Liver (tissue), 10 donors: Measurements from ENCODE around the gene ACBD3. TPM values are rescaled to one million over a fixed set of nuclear protein-coding genes. Genes with fewer than 3 reads are reported as not detected.

ENCODE experiments used
- DNase-seq: peaks from one replicate; pipeline ENCODE4 v3.0.0-alpha.2; 2017; ENCODE audit warnings: low spot score
- H3K27ac ChIP-seq, 2 donors: one replicate each; pipeline ENCODE4 v1.7.0; 2013; ENCODE audit warnings: inconsistent platforms in 2 of 2, low read length in 2 of 2, control low read depth in 1 of 2, low read depth in 1 of 2, mild to moderate bottlenecking in 1 of 2
- H3K27me3 ChIP-seq, 4 donors: one replicate each; pipeline versions ENCODE4 v1.6.1 to v1.7.0; 2013; ENCODE audit warnings: low read length in 3 of 4, inconsistent platforms in 1 of 4, mild to moderate bottlenecking in 1 of 4, moderate library complexity in 1 of 4; ENCODE audit not compliant: control insufficient read depth in 4 of 4, insufficient read depth in 4 of 4
- H3K36me3 ChIP-seq, 4 donors: one replicate each; pipeline versions ENCODE4 v1.6.1 to v1.7.0; 2013; ENCODE audit warnings: low read length in 3 of 4, mild to moderate bottlenecking in 3 of 4, low read depth in 1 of 4, moderate library complexity in 1 of 4; ENCODE audit not compliant: control insufficient read depth in 4 of 4, insufficient read depth in 3 of 4
- H3K4me1 ChIP-seq, 4 donors: one replicate each; pipeline versions ENCODE4 v1.6.1 to v1.7.0; 2013; ENCODE audit warnings: low read length in 3 of 4, mild to moderate bottlenecking in 3 of 4, moderate library complexity in 1 of 4; ENCODE audit not compliant: control insufficient read depth in 4 of 4, insufficient read depth in 4 of 4
- H3K4me3 ChIP-seq, 3 donors: one replicate each; pipeline versions ENCODE4 v1.6.1 to v1.7.0; 2013; ENCODE audit warnings: low read length in 3 of 3, control low read depth in 1 of 3, low read depth in 1 of 3, mild to moderate bottlenecking in 1 of 3
- H3K9ac ChIP-seq, 2 donors: one replicate each; pipeline ENCODE4 v1.7.0; 2013; ENCODE audit warnings: low read length in 2 of 2, mild to moderate bottlenecking in 2 of 2, moderate library complexity in 2 of 2, control low read depth in 1 of 2, low read depth in 1 of 2
- H3K9me3 ChIP-seq, 4 donors: one replicate each; pipeline versions ENCODE4 v1.6.1 to v1.7.0; 2013; ENCODE audit warnings: low read length in 3 of 4; ENCODE audit not compliant: control insufficient read depth in 4 of 4
- EGR1 ChIP-seq, 2 donors: IDR thresholded peaks; 2 replicates each; pipeline ENCODE4 v1.6.1; 2016 to 2018; ENCODE audit warnings: antibody characterized with exemption in 2 of 2, low read depth in 2 of 2
- FOXA1 ChIP-seq: IDR thresholded peaks from 2 replicates; pipeline ENCODE4 v1.6.1; 2016; ENCODE audit warnings: antibody characterized with exemption
- FOXA2 ChIP-seq: IDR thresholded peaks from 2 replicates; pipeline ENCODE4 v1.6.1; 2016; ENCODE audit warnings: antibody characterized with exemption
- HNF4A ChIP-seq, 2 donors: conservative IDR thresholded peaks; 2 replicates each; pipeline ENCODE4 v1.6.1; 2016; ENCODE audit warnings: antibody characterized with exemption in 2 of 2, mild to moderate bottlenecking in 2 of 2
- HNF4G ChIP-seq: IDR thresholded peaks from 2 replicates; pipeline ENCODE4 v1.6.1; 2016; ENCODE audit warnings: antibody characterized with exemption
- JUND ChIP-seq, 2 donors: IDR thresholded peaks; 2 replicates each; pipeline ENCODE4 v1.6.1; 2016; ENCODE audit warnings: antibody characterized with exemption in 2 of 2
- NR2F2 ChIP-seq: IDR thresholded peaks from 2 replicates; pipeline ENCODE4 v1.6.1; 2016; ENCODE audit warnings: antibody characterized with exemption
- RAD21 ChIP-seq, 2 donors: IDR thresholded peaks; 2 replicates each; pipeline ENCODE4 v1.6.1; 2016; ENCODE audit warnings: antibody characterized with exemption in 2 of 2, mild to moderate bottlenecking in 2 of 2
- RXRA ChIP-seq, 2 donors: IDR thresholded peaks; 2 replicates each; pipeline ENCODE4 v1.6.1; 2017 to 2018; ENCODE audit warnings: antibody characterized with exemption in 2 of 2, mild to moderate bottlenecking in 1 of 2
- SP1 ChIP-seq: IDR thresholded peaks from 2 replicates; pipeline ENCODE4 v1.6.1; 2018; ENCODE audit warnings: antibody characterized with exemption, mild to moderate bottlenecking
- TAF1 ChIP-seq: conservative IDR thresholded peaks from 2 replicates; pipeline ENCODE4 v1.6.1; 2016; ENCODE audit warnings: antibody characterized with exemption, mild to moderate bottlenecking
- WGBS: extraction: QIAGEN DNeasy Blood & Tissue Kit; methylation state at CpG from one replicate; pipeline ENCODE4 v1.1.7; 2013; 5-methylcytosine and 5-hydroxymethylcytosine counted together
- polyA plus RNA-seq, 2 donors: library from polyadenylated mRNA; stranded (reverse) in 1 of 2; unstranded in 1 of 2; fragments of 200-250 nt in 1 of 2; fragments of >200 nt in 1 of 2; fragmentation: Nextera tagmentation in 1 of 2; extraction: Ambion mirVana in 1 of 2; gene quantifications; one replicate each; pipeline versions ENCODE4 v1.2.1 to v1.2.3, GENCODE V29; 2013 to 2015
- small RNA-seq: library from RNA; depleted of rRNA; stranded (forward); fragments of <200 nt; gene quantifications from one replicate; pipeline ENCODE3, GENCODE V24; 2014
- total RNA-seq, 2 donors: library from RNA; depleted of rRNA; stranded (reverse); fragments of >200 nt; gene quantifications; one replicate each; pipeline ENCODE4 v1.2.3, GENCODE V29; 2014
- TF ChIP-seq, protein P1 (sequence below): IDR thresholded peaks from 2 replicates; pipeline ENCODE4 v1.6.1; 2016; ENCODE audit warnings: antibody characterized with exemption, mild to moderate bottlenecking
- TF ChIP-seq, protein P2 (sequence below): fragments of 150-350 bp; IDR thresholded peaks from 2 replicates; pipeline ENCODE4 v1.5.1; 2017; ENCODE audit warnings: improper control_type of control experiment, low read depth, low read length; ENCODE audit not compliant: missing input control
- TF ChIP-seq, protein P3 (sequence below): IDR thresholded peaks from 2 replicates; pipeline ENCODE4 v1.6.1; 2016; ENCODE audit warnings: antibody characterized with exemption
- TF ChIP-seq, protein P4 (sequence below): IDR thresholded peaks from 2 replicates; pipeline ENCODE4 v1.6.1; 2016; ENCODE audit warnings: antibody characterized with exemption
- TF ChIP-seq, protein P5 (sequence below): IDR thresholded peaks from 2 replicates; pipeline ENCODE4 v1.6.1; 2016; ENCODE audit warnings: antibody characterized with exemption
- donor health status: healthy.
- donor health status: healthy.
- donor health status: healthy.
- donor health status: healthy.
- donor health status: healthy.

ACBD3 gene
- total and polyA plus RNA-seq, 4 donors, result 9.0 to 26.9 (median 14.1) TPM

DNA sequence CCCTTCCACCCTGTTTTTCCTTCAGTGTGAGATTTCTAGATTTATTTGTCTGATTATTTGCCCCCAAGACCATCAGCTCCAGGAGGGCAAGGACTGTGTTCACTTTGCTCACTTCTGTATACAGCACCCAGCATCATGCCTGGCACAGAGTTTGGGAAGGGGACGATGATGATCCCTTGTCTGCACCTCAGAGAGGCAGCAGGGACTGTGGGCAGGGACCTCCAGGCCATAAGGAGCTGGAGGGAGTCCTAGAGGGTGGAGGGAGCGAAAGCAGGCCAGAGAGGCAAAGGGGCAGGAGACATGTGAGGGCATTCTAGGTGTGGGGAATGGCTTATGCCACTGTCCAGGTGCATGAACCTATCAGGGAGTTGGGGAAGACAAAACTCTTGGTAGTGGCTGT is 91.3 kb downstream of the ACBD3 start:
- peaks cover 0 to 4% (median 1%) of the 10 kb centered on the region in 4 donors for H3K4me1 ChIP-seq
- no peaks in the 10 kb centered on the region for H3K9me3 ChIP-seq
- 90% methylated on average over 2 of the region's 2 CpGs for WGBS
- H3K4me3 ChIP-seq, result no peak overlapping the region
- TF ChIP-seq TAF1 (no peak), FOXA1 (no peak), HNF4G (no peak), EGR1 (IDR thresholded peaks at IDR 0.05; ENCODE audit: low read depth in 2 of 2) (no peak), NR2F2 (no peak), HNF4A (conservative IDR thresholded peaks at IDR 0.05) (no peak), FOXA2 (no peak), RXRA (IDR thresholded peaks at IDR 0.05) (no peak), JUND (IDR thresholded peaks at IDR 0.05) (no peak), RAD21 (IDR thresholded peaks at IDR 0.05) (no peak), SP1 (no peak)
- TF ChIP-seq, protein P1, sequence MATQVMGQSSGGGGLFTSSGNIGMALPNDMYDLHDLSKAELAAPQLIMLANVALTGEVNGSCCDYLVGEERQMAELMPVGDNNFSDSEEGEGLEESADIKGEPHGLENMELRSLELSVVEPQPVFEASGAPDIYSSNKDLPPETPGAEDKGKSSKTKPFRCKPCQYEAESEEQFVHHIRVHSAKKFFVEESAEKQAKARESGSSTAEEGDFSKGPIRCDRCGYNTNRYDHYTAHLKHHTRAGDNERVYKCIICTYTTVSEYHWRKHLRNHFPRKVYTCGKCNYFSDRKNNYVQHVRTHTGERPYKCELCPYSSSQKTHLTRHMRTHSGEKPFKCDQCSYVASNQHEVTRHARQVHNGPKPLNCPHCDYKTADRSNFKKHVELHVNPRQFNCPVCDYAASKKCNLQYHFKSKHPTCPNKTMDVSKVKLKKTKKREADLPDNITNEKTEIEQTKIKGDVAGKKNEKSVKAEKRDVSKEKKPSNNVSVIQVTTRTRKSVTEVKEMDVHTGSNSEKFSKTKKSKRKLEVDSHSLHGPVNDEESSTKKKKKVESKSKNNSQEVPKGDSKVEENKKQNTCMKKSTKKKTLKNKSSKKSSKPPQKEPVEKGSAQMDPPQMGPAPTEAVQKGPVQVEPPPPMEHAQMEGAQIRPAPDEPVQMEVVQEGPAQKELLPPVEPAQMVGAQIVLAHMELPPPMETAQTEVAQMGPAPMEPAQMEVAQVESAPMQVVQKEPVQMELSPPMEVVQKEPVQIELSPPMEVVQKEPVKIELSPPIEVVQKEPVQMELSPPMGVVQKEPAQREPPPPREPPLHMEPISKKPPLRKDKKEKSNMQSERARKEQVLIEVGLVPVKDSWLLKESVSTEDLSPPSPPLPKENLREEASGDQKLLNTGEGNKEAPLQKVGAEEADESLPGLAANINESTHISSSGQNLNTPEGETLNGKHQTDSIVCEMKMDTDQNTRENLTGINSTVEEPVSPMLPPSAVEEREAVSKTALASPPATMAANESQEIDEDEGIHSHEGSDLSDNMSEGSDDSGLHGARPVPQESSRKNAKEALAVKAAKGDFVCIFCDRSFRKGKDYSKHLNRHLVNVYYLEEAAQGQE, result no peak
- TF ChIP-seq, protein P2, sequence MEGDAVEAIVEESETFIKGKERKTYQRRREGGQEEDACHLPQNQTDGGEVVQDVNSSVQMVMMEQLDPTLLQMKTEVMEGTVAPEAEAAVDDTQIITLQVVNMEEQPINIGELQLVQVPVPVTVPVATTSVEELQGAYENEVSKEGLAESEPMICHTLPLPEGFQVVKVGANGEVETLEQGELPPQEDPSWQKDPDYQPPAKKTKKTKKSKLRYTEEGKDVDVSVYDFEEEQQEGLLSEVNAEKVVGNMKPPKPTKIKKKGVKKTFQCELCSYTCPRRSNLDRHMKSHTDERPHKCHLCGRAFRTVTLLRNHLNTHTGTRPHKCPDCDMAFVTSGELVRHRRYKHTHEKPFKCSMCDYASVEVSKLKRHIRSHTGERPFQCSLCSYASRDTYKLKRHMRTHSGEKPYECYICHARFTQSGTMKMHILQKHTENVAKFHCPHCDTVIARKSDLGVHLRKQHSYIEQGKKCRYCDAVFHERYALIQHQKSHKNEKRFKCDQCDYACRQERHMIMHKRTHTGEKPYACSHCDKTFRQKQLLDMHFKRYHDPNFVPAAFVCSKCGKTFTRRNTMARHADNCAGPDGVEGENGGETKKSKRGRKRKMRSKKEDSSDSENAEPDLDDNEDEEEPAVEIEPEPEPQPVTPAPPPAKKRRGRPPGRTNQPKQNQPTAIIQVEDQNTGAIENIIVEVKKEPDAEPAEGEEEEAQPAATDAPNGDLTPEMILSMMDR, result no peak
- TF ChIP-seq, protein P3, sequence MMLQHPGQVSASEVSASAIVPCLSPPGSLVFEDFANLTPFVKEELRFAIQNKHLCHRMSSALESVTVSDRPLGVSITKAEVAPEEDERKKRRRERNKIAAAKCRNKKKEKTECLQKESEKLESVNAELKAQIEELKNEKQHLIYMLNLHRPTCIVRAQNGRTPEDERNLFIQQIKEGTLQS, result no peak
- TF ChIP-seq, protein P4, sequence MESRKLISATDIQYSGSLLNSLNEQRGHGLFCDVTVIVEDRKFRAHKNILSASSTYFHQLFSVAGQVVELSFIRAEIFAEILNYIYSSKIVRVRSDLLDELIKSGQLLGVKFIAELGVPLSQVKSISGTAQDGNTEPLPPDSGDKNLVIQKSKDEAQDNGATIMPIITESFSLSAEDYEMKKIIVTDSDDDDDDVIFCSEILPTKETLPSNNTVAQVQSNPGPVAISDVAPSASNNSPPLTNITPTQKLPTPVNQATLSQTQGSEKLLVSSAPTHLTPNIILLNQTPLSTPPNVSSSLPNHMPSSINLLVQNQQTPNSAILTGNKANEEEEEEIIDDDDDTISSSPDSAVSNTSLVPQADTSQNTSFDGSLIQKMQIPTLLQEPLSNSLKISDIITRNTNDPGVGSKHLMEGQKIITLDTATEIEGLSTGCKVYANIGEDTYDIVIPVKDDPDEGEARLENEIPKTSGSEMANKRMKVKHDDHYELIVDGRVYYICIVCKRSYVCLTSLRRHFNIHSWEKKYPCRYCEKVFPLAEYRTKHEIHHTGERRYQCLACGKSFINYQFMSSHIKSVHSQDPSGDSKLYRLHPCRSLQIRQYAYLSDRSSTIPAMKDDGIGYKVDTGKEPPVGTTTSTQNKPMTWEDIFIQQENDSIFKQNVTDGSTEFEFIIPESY, result no peak
- TF ChIP-seq, protein P5, sequence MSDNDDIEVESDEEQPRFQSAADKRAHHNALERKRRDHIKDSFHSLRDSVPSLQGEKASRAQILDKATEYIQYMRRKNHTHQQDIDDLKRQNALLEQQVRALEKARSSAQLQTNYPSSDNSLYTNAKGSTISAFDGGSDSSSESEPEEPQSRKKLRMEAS, result no peak
- no peak overlapping the region for H3K9ac ChIP-seq
- H3K27ac ChIP-seq, result no peak overlapping the region
- DNase-seq, result no peak
- no peaks in the 10 kb centered on the region for H3K27me3 ChIP-seq
- no peaks in the 10 kb centered on the region for H3K36me3 ChIP-seq

Small RNAs within 50 kb of the gene (small RNA-seq; reads per million reads assigned to genes)
- gene AL512343.1, result not detected

Other genes starting within 250 kb of the ACBD3 start
- under 1 TPM in 1 of 2 donors, not detected in 1; 0.09 TPM for gene LEFTY2, start 245.5 kb downstream of the ACBD3 start, total RNA-seq
- under 1 TPM in 1 of 2 donors, not detected in 1; 0.24 TPM for gene LEFTY2, start 245.5 kb downstream of the ACBD3 start, polyA plus RNA-seq
- 10 to 100 TPM; 15.6 to 53.7 TPM for gene SDE2, start 187.4 kb downstream of the ACBD3 start, total RNA-seq
- gene SDE2, start 187.4 kb downstream of the ACBD3 start, polyA plus RNA-seq, result 1 to 10 TPM; 4.7 to 6.5 TPM
- gene H3-3A, start 124.0 kb downstream of the ACBD3 start, total RNA-seq, result 100 to 1,000 TPM in 1 of 2 donors, 10 to 100 TPM in 1; 76.6 to 338 TPM
- 100 to 1,000 TPM; 188 to 190 TPM for gene H3-3A, start 124.0 kb downstream of the ACBD3 start, polyA plus RNA-seq
- gene MIXL1, start 36.9 kb upstream of the ACBD3 start, total RNA-seq, result under 1 TPM in 1 of 2 donors, not detected in 1; 0.05 TPM
- not detected for gene MIXL1, start 36.9 kb upstream of the ACBD3 start, polyA plus RNA-seq
- gene LIN9, start 122.4 kb upstream of the ACBD3 start, total RNA-seq, result 1 to 10 TPM; 1.3 to 7.9 TPM
- under 1 TPM; 0.50 to 0.65 TPM for gene LIN9, start 122.4 kb upstream of the ACBD3 start, polyA plus RNA-seq
- 100 to 1,000 TPM in 1 of 2 donors, 10 to 100 TPM in 1; 72.2 to 108 TPM for gene PARP1, start 221.4 kb upstream of the ACBD3 start, total RNA-seq
- 10 to 100 TPM; 39.2 to 48.4 TPM for gene PARP1, start 221.4 kb upstream of the ACBD3 start, polyA plus RNA-seq